ENCODE results near the gene FAM47B.

GRCh38 chrX:34915463-34916225, 27.0 kb upstream of the FAM47B start:
- no peak for TF ChIP-seq CTCF (IDR thresholded peaks at IDR 0.05)
- no peak for TF ChIP-seq POLR2A (IDR thresholded peaks at IDR 0.05)

All from lower leg skin (tissue), 3 donors.